Jurkat, Clone E6-1 (cell line): ENCODE results near the gene FBXW7.
A peak's percentile ranks its signal among the peaks of the same experiment; 100 is the strongest.

Experiments
- DNase-seq: peaks from one replicate; pipeline ENCODE4 v3.0.0-alpha.2; 2011; ENCODE audit warnings: low read depth, low spot score
- H3K4me3 ChIP-seq: 2 replicates; pipeline ENCODE4 v1.5.1; 2011; ENCODE audit warnings: mild to moderate bottlenecking, low read length, control low read depth, moderate library complexity

FBXW7 gene

DNA sequence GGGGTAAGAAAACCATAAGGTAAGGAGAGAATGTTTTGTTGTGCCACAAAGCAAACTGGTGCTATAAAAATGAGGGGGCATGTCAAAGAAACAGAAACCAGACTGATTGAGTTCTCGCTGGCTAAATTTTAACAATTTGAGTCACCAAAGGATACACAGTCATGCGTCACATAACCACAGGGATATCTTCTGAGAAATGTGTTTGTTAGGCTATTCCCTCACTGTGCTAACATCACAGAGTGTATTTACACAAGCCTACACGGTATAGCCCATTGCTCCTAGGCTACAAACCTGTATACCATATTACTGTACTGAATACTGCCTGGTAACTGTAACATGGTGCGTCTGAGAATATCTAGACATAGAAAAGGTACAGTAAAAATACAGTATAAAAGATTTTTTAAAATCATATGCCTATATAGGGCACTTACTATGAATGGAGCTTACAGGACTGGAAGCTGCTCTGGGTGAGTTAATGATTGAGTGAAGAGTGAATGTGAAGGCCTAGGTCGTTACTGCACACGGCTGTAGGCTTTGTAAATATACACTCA, 50.1 kb downstream of the FBXW7 start:
- H3K4me3 ChIP-seq = no peak overlapping the region
- DNase-seq = no peak

DNA sequence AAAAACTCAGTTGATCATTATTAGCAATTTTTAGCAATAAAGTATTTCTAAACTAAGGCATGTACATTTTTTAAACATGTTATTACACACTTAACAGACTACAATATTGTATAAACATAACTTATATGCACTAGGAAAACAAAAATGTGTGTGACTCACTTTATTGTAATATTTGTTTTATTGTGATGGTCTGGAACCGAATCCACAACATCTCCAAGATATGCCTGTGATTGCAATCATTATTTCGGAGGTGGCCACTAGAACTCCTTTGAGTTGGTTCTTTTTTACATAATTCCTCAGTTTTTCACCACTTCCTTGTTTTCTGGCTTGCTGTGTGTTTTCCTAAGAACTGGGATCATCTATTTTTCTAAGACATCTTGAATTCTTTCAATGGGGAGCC, 53.7 kb downstream of the FBXW7 start:
- H3K4me3 ChIP-seq = no peak overlapping the region
- DNase-seq = no peak

DNA sequence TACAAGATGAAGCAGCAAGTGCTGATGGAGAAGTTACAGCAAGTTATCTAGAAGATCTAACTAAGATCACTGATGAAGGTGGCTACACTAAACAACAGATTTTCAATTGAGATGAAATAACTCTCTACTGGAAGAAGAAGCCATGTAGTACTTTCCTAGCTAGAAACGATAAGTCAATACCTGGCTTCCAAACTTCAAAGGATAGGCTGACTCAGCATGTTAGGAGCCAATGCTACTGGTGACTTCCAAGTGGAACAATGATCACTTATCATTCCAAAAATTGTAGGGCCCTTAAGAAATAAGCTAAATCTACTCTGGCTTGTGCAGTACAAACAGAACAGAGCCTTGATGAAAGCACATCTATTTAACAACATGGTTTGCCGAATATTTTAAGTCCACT, 55.0 kb downstream of the FBXW7 start:
- no peak for DNase-seq
- H3K4me3 ChIP-seq = no peak overlapping the region

DNA sequence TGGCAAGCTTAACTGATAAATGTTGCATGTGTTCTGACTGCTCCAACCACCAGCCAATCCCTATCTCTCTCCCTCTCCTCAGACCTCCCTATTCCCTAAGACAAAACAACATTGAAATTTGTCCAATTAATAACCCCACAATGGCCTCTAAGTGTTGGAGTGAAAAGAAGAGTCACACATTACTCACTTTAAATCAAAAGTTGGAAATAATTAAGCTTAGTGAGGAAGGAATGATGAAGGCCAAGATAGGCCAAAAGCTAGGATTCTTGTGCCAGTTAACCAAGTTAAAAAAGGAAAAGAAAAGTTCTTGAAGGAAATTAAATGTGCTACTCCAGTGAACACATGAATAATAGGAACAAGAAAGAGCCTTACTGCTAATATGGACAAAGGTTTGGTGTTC, 55.6 kb downstream of the FBXW7 start:
- no peak for DNase-seq
- no peak overlapping the region for H3K4me3 ChIP-seq

DNA sequence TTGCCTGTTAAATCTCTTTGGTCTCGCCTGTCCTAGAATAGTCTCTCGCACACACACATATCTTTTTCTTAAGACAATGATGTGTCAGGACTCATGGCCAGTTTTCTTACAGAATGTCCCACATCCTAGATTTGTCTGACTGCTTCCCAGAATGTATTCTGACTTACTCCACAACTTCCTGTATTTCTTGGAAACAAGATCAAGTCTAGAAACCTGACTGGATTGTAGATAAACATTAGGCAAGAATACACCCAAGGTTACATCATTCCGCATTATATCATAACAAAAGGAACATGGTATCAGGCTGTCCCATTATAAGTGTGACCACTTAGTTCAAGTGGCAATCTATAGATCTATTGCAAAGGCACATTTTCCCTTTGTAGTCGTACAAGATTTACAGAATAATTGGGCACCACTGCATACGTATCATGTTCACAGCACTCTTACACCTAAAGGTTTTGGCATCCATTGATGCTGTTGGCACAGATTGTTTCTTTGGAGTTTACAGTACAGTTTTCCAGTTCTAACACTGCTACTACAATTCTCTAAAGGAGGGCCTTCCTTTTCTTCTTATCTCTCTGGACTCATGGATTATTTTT, 56.4 kb downstream of the FBXW7 start:
- DNase-seq = no peak
- no peak overlapping the region for H3K4me3 ChIP-seq

DNA sequence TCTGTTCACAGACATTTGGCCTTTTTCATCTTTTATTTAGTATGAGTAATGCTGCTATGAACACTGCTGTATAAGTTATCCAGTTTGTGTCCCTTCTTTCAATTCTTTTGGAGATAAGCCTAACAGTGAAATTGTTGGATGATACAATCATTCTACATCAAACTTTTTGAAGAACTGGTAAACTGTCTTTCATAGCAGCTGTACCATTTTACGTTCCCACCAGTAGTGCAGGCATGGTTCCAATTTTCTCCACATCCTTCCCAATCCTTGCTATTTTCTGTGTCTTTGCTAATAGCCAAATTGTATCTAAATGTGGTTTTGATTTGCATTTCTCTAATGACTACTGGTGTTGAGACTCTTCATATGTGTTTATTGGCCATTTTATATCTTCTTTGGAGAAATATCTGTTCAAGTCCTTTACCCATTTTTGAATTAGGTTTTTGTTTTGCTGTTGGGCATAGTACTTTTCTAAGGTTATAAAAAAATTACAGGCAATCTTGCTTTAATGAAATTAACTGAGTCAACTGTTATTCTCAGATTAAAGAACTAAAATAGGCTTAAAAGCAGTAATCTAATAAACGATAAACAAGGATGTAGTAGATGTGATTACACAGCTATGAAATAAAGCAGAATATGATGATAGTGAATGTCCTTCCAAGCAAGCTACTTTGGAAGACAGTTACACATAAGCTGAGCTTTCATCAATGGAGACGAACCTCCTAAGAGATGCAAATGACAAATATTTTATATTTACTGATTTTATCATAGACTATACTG, 57.2 kb downstream of the FBXW7 start:
- DNase-seq = no peak
- no peak overlapping the region for H3K4me3 ChIP-seq

DNA sequence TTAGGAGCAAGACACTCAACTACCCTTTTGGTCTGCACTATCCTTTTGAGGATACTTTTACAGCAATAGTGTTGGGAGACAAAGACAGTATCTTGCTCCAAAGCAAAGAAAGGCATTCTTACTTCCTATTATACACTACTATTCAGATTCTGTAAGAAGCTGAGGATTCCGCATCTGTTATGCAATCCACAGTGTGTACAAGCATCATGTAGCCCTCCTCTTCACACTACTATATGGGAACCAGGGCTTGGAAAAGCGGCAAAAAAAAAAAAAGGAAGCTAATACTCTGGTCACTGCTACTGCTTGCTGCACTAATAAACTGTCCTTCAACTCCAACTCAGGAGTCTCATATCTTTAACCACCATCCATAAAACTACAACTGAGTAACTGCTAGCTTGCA, 59.1 kb downstream of the FBXW7 start:
- DNase-seq = no peak

DNA sequence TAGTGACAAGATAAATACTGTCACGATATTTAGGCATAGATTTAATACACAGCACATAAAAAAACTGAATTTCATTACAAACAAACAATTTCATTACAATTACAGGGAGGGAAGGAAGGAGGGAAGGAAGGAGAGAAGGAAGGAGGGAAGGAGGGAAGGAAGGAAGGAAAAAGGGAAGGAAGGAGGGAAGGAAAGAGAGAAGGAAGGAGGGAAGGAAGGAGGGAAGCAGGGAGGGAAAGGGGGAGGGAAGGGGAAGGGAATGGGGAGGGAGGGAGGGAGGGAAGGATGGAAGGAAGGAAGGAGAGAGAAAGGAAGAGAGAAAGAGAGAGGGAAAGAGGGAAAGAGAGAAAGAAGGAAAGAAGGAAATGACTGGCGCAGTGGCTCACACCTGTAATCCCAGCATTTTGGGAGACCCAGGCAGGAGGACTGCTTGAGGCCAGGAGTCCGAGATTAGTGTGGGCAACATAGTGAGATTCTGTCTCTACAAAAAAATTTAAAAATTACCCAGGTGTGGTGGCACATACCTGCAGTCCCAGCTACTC, 64.6 kb downstream of the FBXW7 start:
- DNase-seq = no peak

More for the DNA sequence above, 59.1 kb downstream of the FBXW7 start:
- H3K4me3 ChIP-seq = no peak overlapping the region

DNA sequence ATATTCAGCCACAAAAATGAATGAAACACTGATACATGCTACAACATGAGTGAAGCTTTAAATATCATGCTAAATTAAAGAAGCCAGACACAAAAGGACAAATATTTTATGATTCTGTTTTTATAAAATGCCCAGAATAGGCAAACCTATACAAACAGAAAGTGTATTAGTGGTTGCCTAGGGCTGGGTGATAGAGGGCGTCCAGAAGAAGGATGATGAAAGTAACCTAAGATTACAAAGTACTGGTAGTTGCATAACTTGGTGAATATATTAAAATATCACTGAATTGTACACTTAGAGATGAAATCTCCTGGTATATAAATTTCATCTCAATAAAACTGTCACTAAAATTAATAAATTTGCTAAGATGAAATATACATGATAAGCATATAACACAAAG, 67.5 kb downstream of the FBXW7 start:
- no peak for DNase-seq
- H3K4me3 ChIP-seq = no peak overlapping the region

More for the DNA sequence above, 64.6 kb downstream of the FBXW7 start:
- H3K4me3 ChIP-seq = no peak overlapping the region

DNA sequence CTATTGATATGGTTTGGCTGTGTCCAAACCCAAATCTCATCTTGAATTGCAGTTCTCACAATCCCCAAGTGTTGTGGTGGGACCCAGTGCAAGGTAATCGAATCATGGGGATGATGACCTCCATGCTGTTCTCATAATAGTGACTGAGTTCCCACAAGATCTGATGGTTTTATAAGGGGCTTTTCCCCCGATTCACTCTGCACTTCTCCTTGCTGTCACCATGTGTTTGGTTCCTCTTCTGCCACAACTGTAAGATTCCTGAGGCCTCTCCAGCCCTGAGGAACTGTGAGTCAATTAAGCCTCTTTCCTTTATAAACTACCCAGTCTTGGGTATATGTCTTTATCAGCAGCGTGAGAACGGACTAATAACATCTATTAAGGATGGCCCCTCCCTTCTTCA, 68.8 kb downstream of the FBXW7 start:
- no peak overlapping the region for H3K4me3 ChIP-seq
- no peak for DNase-seq

DNA sequence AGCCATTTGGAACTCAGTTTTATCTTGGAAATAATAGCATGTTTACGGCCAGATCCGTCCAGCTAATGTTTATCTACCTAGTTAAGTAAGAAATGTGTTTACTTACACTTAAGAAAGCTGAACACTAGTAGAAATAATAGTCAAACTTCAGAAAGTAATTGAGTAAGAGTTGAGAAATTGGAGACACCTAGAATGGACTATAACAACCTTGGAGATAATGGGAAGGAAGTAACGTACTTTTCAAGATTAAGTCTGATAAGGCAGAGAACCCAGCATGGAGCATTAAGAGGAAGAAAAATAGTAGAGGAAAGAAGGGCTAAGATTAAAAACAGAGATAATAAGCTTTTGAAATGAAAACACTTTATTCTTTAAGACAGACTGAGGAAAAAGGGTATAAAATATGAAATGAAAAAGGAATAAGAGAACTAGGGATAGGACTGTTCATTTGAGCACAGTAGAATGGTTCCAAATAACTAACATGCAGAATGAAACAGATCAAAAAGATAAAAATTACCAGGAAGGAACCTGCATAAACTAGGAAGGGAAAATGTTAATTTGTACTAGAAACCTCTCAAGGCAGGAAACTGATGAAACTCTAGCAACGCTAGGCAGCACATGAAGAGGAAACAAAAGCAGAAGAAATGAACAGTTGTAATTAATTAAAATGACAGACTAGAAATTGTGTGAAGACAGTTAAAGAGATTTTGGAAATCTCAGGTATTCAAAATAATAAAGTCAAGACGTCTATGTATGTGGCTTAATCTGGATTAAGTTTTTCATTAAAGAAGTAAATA, 71.7 kb downstream of the FBXW7 start:
- no peak overlapping the region for H3K4me3 ChIP-seq

DNA sequence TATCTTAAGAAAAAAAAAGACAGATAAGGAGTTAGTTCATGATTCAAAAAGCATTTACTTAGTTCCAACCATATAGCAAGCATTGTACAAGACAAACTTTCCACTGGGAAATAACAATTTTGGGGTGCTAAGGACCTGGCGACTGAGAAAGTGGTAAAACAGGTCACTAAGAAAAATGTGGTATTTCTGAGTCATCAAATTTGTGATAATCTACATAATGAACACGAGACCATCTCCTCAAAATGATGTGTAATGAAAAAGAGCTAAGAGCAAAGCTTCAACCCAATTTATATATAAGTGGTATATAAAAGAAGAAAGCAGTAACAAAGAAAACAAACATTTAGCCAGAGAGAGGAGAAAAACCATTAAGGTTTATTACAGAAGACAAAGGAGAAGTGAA, 72.3 kb downstream of the FBXW7 start:
- no peak for DNase-seq
- no peak overlapping the region for H3K4me3 ChIP-seq

More for the DNA sequence above, 71.7 kb downstream of the FBXW7 start:
- no peak for DNase-seq

DNA sequence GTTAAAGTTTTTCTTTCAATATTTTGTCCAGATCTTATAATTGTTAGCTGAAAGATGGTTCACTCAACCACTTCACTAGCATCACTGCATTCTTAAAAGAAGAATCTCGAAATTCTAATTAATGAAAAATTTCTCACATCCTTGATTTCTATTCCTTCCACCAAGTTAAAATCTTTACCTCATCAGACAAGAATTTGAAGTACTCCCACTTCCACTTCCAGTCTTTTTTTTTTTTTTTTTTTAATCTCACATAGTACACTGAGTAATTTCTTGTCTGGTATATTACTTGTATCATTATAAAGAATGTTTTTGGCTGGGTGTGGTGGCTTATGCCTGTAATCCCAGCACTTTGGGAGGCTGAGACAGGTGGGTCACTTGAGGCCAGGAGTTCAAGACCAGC, 73.2 kb downstream of the FBXW7 start:
- H3K4me3 ChIP-seq = no peak overlapping the region
- DNase-seq = no peak

DNA sequence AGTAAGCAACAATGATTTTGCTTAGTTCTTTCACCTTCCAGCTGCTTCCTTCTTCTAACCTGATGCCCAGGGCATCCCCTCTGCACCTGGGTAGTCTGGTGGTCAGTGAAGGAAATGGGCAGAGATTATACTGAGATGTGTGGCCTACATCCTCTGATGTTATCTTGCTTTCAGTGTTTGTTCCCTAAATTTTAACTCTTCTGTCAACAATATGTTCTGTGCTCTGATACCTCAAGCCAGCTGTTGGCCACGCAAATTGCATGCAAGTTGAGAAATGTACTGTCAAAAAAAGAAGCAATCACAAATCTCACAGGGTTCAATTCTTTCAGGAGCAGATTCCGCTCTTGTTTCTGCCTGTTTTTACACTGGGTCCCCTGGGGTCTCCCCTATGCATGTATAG, 73.8 kb downstream of the FBXW7 start:
- DNase-seq = no peak
- no peak overlapping the region for H3K4me3 ChIP-seq

DNA sequence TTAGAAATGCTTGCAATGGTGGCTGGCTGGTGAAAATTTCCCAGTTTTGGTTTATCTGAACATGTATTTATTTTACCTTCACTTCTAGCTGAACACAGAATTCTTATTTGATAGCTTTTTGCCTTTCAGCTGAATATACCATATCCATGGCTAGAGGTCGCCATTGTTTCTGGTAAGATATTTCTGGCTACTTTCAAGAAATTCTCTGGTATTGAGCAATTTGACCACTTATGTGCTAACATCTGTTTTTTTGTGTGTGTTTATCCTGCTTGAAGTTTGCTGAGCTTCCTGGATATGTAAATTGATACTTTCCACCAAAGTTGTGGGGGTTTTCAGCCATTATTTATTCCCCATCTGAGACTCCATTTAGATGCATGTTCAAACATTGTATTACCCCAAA, 75.4 kb downstream of the FBXW7 start:
- no peak for DNase-seq
- H3K4me3 ChIP-seq = no peak overlapping the region

DNA sequence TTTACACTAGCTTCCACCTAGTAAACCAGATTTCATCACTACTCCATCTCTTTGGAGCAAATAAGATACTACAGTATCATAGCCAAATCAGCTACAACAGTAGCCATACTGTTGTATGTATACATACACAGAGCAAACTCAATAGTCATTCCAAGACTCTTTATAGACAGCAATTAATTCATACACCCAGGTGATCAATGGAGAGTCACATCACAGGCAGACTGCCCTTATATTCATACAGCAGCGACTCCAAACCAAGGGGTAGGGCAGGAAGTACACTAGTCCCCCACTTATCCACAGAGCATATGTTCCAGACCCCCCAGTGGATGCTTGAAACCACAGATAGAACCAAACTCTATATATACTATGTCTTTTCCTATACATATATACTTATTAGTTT, 76.6 kb downstream of the FBXW7 start:
- peak; percentile 55 for DNase-seq
- no peak overlapping the region for H3K4me3 ChIP-seq

DNA sequence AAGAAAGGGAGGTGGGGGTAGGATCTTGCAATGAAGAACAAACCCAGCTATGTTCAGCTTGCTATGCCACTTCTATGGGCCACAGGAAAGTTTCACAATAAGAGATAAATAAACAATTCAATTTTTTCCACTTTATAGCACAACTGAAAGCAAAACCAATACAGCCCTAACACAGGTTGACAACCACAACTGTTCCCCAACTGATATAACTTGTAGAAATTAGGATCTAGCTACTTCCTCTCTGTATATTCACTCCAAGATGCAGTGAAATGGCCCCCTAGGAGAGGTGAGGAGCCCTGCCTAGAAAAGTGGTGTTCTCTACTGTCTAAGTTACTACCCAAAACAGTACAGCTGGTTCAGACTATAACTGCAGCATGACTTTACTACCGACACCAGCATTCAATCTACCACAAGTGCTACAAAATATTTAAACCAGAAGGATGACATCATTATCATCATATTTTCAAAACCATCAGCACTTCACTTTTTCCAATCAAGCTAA, 77.0 kb downstream of the FBXW7 start:
- peak; percentile 52 for DNase-seq
- no peak overlapping the region; the same call in 1 of the 2 replicates for H3K4me3 ChIP-seq

DNA sequence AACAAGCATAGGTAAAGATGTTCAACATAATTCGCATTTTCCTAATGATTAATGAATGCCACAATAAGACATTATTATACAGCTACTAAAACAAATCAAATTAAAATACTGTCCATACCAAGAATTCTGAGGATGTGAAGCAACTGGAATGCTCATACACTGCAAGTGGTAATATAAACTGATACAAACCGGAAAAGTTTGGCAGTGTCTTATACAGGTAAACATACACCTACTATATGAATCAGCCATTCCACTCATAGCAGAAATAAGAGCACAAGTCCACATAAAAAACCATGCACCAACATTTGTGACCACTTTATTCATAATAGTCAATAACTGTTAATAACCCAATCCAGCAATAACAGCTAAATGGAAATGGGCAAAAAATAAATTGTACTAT, 79.3 kb downstream of the FBXW7 start:
- no peak overlapping the region for H3K4me3 ChIP-seq
- DNase-seq = no peak

DNA sequence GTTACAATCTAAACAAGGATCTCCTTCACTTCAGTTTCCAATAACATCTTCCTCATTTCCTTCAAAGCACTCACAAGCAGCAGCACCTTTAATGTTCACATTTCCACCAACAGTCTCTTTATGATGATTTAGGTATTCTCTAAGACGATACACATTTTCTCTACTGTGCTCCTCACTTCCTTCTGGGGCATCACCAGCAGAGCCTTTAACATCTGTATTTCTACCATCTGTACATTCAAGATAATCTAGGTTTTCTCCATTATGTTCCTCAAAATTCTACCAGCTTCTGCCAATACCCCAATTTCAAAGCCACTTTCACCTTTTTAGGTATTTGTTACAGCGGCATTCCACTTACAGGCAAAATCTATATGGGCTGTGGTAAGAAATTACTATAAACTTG, 80.6 kb downstream of the FBXW7 start:
- H3K4me3 ChIP-seq = no peak overlapping the region
- DNase-seq = no peak
